GF-D8 (cell line): Measurements from ENCODE around the gene ZDHHC11B.
"Not testable (repeated sequence)": the region's sequence is repeated elsewhere in the genome, so short reads cannot be mapped to it uniquely, and the experiment has no call there.

ENCODE experiments used
- DNase-seq: peaks from one replicate; lab custom pipeline; 2025; lab: John Stamatoyannopoulos, UW

Gene ZDHHC11B

GRCh38 chr5:684751-685216, 99.7 kb downstream of the ZDHHC11B start:
- no peak for DNase-seq

- DNase-seq, result no peak
These were observed 100.7 kb downstream of the ZDHHC11B start for GRCh38 chr5:683551-684481.

- DNase-seq, result not testable (repeated sequence)
These were observed 101.7 kb downstream of the ZDHHC11B start for GRCh38 chr5:682651-683358.

GRCh38 chr5:682216-682615, 102.3 kb downstream of the ZDHHC11B start:
- DNase-seq, result not testable (repeated sequence)

- not testable (repeated sequence) for DNase-seq
These were observed 103.0 kb downstream of the ZDHHC11B start for GRCh38 chr5:681317-682191.

- not testable (repeated sequence) for DNase-seq
These were observed 103.7 kb downstream of the ZDHHC11B start for GRCh38 chr5:680836-681235.

GRCh38 chr5:680118-680795, 104.3 kb downstream of the ZDHHC11B start:
- not testable (repeated sequence) for DNase-seq

- not testable (repeated sequence) for DNase-seq
These were observed 105.2 kb downstream of the ZDHHC11B start for GRCh38 chr5:679166-679895.

GRCh38 chr5:678521-678920, 106.0 kb downstream of the ZDHHC11B start:
- not testable (repeated sequence) for DNase-seq

GRCh38 chr5:677131-678101, 107.1 kb downstream of the ZDHHC11B start:
- DNase-seq, result no peak

- DNase-seq, result no peak
These were observed 107.8 kb downstream of the ZDHHC11B start for GRCh38 chr5:676699-677076.

GRCh38 chr5:675871-676698, 108.4 kb downstream of the ZDHHC11B start:
- DNase-seq, result no peak

- no peak for DNase-seq
These were observed 109.2 kb downstream of the ZDHHC11B start for GRCh38 chr5:675111-675870.

- DNase-seq, result no peak
These were observed 109.9 kb downstream of the ZDHHC11B start for GRCh38 chr5:674630-675011.

- no peak for DNase-seq
These were observed 110.5 kb downstream of the ZDHHC11B start for GRCh38 chr5:673831-674629.

- DNase-seq, result no peak
These were observed 111.2 kb downstream of the ZDHHC11B start for GRCh38 chr5:673161-673830.
